Loucy (cell line): ENCODE measurements around the gene RUVBL1.

Experiments
- H2AFZ ChIP-seq: fragments of 200-600 bp; sonication (generic); 2 replicates; pipeline ENCODE4 v1.6.0; 2016; ENCODE audit warnings: antibody characterized with exemption, mild to moderate bottlenecking, low read length, moderate library complexity
- H3F3A ChIP-seq: fragments of 200-600 bp; 2 replicates; pipeline ENCODE4 v1.6.0; 2016; ENCODE audit warnings: antibody characterized with exemption, low read depth, mild to moderate bottlenecking
- H3K27me3 ChIP-seq: fragments of 200-600 bp; sonication (generic); 2 replicates; pipeline ENCODE4 v1.6.1; 2014; ENCODE audit warnings: low read length, mild to moderate bottlenecking; ENCODE audit not compliant: insufficient read depth, poor library complexity, severe bottlenecking
- H3K36me3 ChIP-seq: fragments of 200-600 bp; sonication (generic); 2 replicates; pipeline ENCODE4 v1.6.1; 2016; ENCODE audit warnings: low read length; ENCODE audit not compliant: insufficient read depth
- H3K4me1 ChIP-seq: fragments of 200-600 bp; sonication (generic); 2 replicates; pipeline ENCODE4 v1.5.1; 2014; ENCODE audit warnings: low read length, mild to moderate bottlenecking; ENCODE audit not compliant: insufficient read depth, poor library complexity, severe bottlenecking
- H3K4me2 ChIP-seq: fragments of 200-600 bp; sonication (generic); 2 replicates; pipeline ENCODE4 v1.6.0; 2014; ENCODE audit warnings: antibody characterized with exemption, low read length, low read depth, mild to moderate bottlenecking; ENCODE audit not compliant: poor library complexity, severe bottlenecking
- H3K4me3 ChIP-seq: fragments of 200-600 bp; sonication (generic); 2 replicates; pipeline ENCODE4 v1.5.1; 2014; ENCODE audit warnings: low read length, mild to moderate bottlenecking, mixed read lengths; ENCODE audit not compliant: poor library complexity, severe bottlenecking
- H3K79me2 ChIP-seq: fragments of 200-600 bp; sonication (generic); 2 replicates; pipeline ENCODE4 v1.6.1; 2014; ENCODE audit warnings: low read length; ENCODE audit not compliant: insufficient read depth
- H3K9ac ChIP-seq: fragments of 200-600 bp; sonication (generic); 2 replicates; pipeline ENCODE4 v1.6.0; 2014; ENCODE audit warnings: mild to moderate bottlenecking, low read depth, low read length, moderate library complexity; ENCODE audit not compliant: poor library complexity, severe bottlenecking
- H3K9me2 ChIP-seq: fragments of 200-600 bp; sonication (generic); replicated peaks from 2 replicates; pipeline ENCODE4 v1.6.1; 2016; ENCODE audit warnings: low read depth, low read length, mixed read lengths
- H3K9me3 ChIP-seq: fragments of 200-600 bp; sonication (generic); 2 replicates; pipeline ENCODE4 v1.6.1; 2014; ENCODE audit warnings: mild to moderate bottlenecking, antibody characterized with exemption, low read length, low read depth; ENCODE audit not compliant: insufficient read depth
- H4K20me1 ChIP-seq: fragments of 200-600 bp; sonication (generic); 2 replicates; pipeline ENCODE4 v1.6.0; 2014; ENCODE audit warnings: antibody characterized with exemption, low read length, mild to moderate bottlenecking; ENCODE audit not compliant: insufficient read depth, poor library complexity, severe bottlenecking
- CTCF ChIP-seq: fragments of 200-600 bp; sonication (generic); conservative IDR thresholded peaks from 2 replicates; pipeline ENCODE4 v1.5.1; 2014; ENCODE audit warnings: mild to moderate bottlenecking, antibody characterized with exemption, low read length
- EZH2phosphoT487 ChIP-seq: fragments of 200-600 bp; IDR thresholded peaks from 2 replicates; pipeline ENCODE4 v1.6.1; 2018; ENCODE audit warnings: antibody characterized with exemption, mild to moderate bottlenecking, moderate library complexity, borderline replicate concordance

Gene RUVBL1

GRCh38 chr3:128083980-128084674 lies 39.5 kb downstream of the RUVBL1 start:
- H3K4me1 ChIP-seq = no peaks in the 10 kb centered on the region
- H3K9ac ChIP-seq = no peak overlapping the region
- no peak overlapping the region for H3K4me2 ChIP-seq
- no peaks in the 10 kb centered on the region for H3F3A ChIP-seq
- H3K9me2 ChIP-seq = no peaks in the 10 kb centered on the region
- H4K20me1 ChIP-seq = no peaks in the 10 kb centered on the region
- no peak overlapping the region for H2AFZ ChIP-seq
- TF ChIP-seq CTCF = no peak
- no peak for TF ChIP-seq EZH2phosphoT487
- H3K79me2 ChIP-seq = no peaks in the 10 kb centered on the region
- peaks cover 68% of the 10 kb centered on the region; the same call in 1 of the 2 replicates for H3K36me3 ChIP-seq
- no peak overlapping the region for H3K4me3 ChIP-seq
- H3K27me3 ChIP-seq = no peaks in the 10 kb centered on the region
- H3K9me3 ChIP-seq = no peaks in the 10 kb centered on the region

GRCh38 chr3:128083396-128083795 lies 40.2 kb downstream of the RUVBL1 start:
- H3K4me3 ChIP-seq = no peak overlapping the region
- H3K9ac ChIP-seq = no peak overlapping the region
- H3K36me3 ChIP-seq = peaks cover 69% of the 10 kb centered on the region; the same call in 1 of the 2 replicates
- H4K20me1 ChIP-seq = no peaks in the 10 kb centered on the region
- H3K79me2 ChIP-seq = no peaks in the 10 kb centered on the region
- TF ChIP-seq EZH2phosphoT487 (no peak), CTCF (no peak)
- no peaks in the 10 kb centered on the region for H3K4me1 ChIP-seq
- no peaks in the 10 kb centered on the region for H3F3A ChIP-seq
- no peaks in the 10 kb centered on the region for H3K9me2 ChIP-seq
- no peak overlapping the region for H2AFZ ChIP-seq
- H3K27me3 ChIP-seq = no peaks in the 10 kb centered on the region
- H3K4me2 ChIP-seq = no peak overlapping the region
- no peaks in the 10 kb centered on the region for H3K9me3 ChIP-seq

DNA sequence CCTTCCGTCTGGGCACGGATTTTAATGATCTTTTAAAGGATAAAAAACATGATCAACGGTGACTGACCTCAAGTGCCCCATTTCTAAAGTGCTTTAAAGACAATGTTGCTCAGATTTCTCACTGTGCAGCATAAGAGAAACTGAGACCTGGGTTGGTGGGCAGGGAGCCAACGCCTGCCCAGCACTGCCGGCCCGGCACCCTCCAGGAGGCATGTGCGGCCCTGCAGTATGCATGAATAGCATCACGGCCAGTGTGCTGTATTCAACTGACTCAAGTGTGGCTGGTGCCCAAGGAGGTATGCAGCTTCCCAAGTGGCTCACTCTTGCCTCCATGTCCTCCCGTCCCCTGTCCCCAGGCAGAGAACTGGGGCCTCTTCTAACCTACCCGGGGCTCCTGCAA lies 41.1 kb downstream of the RUVBL1 start:
- Histone ChIP-seq H3K9me2 (no peaks in the 10 kb centered on the region), H3K4me2 (no peak overlapping the region), H3K9ac (no peak overlapping the region), H3K4me3 (no peak overlapping the region), H3K27me3 (no peaks in the 10 kb centered on the region), H3K9me3 (no peaks in the 10 kb centered on the region), H2AFZ (no peak overlapping the region), H4K20me1 (no peaks in the 10 kb centered on the region), H3K36me3 (peaks cover 68% of the 10 kb centered on the region; the same call in 1 of the 2 replicates), H3K79me2 (no peaks in the 10 kb centered on the region), H3K4me1 (no peaks in the 10 kb centered on the region), H3F3A (no peaks in the 10 kb centered on the region)
- TF ChIP-seq CTCF (no peak), EZH2phosphoT487 (no peak)
